DMS153 treated with DMSO at 0.1 percent for 48 hours (cell line): Measurements from ENCODE around the gene FAM229A.
A peak's percentile ranks its signal among the peaks of the same experiment; 100 is the strongest.

Source experiments
- DNase-seq: peaks from one replicate; lab custom pipeline; 2025; ENCODE audit not compliant: unreplicated experiment; lab: John Stamatoyannopoulos, UW

FAM229A gene

DNA sequence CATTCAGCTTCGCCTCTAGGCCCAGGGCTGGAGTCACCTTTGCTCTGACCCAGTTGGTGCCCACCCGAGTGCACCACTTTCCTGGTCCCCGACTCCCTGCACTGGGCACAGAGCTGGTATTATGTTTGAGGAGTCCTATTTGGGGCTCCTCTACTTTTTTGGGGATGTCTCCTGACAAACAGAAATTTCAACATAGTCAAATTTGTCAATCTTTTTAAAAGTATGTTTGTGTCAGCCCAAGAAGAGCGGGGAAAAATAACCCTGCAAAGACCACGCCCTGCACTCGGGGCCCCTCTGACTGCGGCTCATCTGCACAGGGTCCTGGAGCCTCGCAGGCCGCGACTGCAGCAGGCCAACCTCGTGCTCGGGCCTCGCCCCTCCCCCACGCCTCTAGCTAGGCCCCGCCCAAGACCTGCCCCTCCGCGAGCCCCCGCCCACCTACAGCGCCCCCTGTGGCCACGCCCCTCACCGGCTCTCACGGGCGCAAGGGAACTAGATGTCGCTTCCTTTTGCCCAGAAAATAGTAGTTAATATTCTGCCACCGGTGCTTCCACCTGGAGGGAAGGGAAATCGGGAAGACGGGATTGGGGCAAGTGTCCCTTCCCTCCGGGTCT, 11.4 kb downstream of the FAM229A start:
- peak; percentile 99 for DNase-seq

GRCh38 chr1:32349211-32349708, 13.0 kb downstream of the FAM229A start:
- DNase-seq: no peak

- no peak for DNase-seq
These were observed 15.6 kb downstream of the FAM229A start for GRCh38 chr1:32346532-32347157.

- DNase-seq: peak; percentile 47
These were observed 16.9 kb downstream of the FAM229A start for GRCh38 chr1:32345289-32345827.

DNA sequence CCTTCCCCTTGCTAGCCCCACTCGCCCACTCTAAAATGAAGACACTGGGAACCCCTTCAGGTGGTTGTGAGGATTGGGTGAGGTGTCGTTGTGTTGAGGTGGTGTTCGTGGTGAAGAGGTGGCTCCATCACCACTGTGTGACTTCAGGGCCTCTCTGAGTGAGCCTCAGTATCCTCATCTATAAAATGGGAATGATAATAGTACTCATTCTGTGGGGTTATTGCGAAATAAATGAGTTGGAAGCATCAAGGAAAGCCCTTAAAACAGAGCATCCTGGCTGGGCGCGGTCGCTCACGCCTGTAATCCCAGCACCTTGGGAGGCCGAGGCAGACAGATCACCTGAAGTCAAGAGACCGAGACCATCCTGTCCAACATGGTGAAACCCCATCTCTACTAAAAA, 19.6 kb downstream of the FAM229A start:
- DNase-seq: no peak

DNA sequence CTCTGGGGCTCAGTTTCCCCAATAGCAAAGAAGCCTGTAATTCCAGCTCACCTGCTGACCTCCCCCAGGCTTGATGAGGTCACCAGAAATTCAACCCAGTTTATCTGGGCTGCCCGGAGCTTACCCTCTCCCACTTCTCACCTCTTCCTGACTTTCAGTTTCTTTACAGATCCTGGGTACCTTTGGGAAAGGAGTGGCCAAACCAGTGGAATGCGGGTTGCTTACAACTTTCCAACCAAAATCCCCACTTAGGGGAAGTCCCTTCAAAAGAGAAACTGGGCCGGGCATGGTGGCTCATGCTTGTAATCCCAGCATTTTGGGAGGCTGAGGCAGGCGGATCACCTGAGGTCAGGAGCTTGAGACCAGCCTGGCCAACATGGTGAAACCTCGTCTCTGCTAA, 20.3 kb downstream of the FAM229A start:
- DNase-seq: no peak

DNA sequence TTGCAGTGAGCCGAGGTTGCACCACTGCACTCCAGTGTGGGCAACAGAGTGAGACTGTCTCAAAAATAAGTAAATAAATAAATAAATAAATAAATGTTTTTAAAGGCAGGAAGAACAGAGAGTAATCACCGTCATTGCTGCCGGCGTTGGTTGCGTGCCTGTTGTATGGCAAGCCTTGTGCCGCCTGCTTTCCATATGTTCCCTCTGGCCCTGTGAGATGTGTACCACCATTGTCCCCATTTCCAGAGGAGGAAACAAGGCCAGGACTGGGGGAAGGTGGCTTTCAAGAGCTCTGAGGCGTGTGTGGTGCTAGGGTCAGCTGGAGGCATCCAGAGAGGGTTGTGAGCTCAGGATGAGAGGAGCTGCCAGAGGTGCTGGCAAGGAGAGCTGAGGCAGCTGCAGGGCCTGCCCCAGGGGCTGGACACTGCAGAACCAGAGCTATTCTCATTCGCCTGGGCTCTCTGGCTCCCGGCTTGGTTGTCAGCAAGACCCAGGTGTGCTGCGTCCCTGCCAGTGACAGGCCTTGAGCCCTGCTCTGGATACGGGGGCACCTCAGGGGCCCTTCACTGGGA, 21.0 kb downstream of the FAM229A start:
- DNase-seq: no peak

- no peak for DNase-seq
These were observed 22.8 kb downstream of the FAM229A start for GRCh38 chr1:32339363-32339978.

DNA sequence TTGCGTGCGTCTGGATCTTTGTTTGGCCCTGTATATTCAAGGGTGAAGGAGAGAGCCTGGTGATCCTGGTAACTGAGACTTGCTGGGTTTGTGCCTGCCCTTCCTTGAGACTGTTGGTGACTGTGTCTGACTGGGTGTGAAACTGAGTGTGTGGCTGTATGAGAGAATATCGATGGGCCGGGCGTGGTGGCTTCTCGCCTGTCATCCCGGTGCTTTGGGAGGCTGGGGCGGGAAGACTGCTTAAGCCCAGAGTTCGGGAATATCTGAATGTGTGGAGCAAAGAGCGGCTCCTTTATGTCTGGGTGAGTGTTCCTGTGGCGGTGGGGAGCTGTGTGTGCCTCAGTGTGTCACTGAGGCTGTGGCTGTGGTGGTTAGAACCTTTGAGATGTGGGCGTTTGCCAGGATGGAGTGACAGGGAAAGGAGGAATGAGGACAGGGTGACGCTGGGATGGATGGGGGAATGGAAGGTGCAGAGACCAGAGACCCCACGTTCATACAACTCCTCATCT, 23.6 kb downstream of the FAM229A start:
- no peak for DNase-seq

- no peak for DNase-seq
These were observed 24.2 kb downstream of the FAM229A start for GRCh38 chr1:32337855-32338636.

GRCh38 chr1:32336963-32337675, 25.2 kb downstream of the FAM229A start:
- DNase-seq: no peak

GRCh38 chr1:32336591-32336932, 25.7 kb downstream of the FAM229A start:
- no peak for DNase-seq

- DNase-seq: peak; percentile 85
These were observed 26.3 kb downstream of the FAM229A start, which contains the start of gene MARCKSL1 for GRCh38 chr1:32335790-32336590. Gene MARCKSL1, minus strand, starts transcription at chr1:32336233. Its CDS starts 200 bp downstream, at chr1:32336033.

- no peak for DNase-seq
These were observed 26.8 kb downstream of the FAM229A start for GRCh38 chr1:32335535-32335789.

GRCh38 chr1:32334864-32335534, 27.3 kb downstream of the FAM229A start:
- peak; percentile 69 for DNase-seq

DNA sequence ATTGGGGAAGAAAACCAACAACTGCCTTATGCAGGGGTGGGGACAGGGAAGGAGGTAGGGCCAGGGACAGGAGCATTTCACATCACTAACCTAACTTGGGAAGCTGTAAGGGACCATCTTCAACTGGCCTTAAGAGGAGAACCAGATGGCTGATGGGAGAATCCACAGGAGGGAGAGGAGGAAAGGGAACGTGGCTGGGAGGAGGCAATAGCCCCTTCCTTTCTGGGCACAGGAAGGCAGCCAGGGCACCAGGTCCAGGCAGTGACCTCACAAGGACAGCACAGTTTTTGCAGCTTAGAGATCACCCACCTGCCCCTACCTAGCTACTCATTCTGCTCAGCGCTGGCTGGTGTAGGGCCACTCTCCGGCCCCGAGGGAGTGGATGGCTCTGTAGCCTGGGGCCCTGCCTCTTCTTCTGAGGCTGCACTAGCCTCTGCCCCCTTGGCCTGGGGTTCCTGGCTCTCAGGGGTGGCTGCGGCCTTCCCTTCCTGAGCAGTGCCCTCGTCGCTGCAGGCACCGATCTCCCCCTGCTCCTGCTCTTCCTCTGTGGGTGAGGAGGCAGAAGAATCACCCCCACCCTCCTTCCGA, 27.9 kb downstream of the FAM229A start:
- DNase-seq: no peak

DNA sequence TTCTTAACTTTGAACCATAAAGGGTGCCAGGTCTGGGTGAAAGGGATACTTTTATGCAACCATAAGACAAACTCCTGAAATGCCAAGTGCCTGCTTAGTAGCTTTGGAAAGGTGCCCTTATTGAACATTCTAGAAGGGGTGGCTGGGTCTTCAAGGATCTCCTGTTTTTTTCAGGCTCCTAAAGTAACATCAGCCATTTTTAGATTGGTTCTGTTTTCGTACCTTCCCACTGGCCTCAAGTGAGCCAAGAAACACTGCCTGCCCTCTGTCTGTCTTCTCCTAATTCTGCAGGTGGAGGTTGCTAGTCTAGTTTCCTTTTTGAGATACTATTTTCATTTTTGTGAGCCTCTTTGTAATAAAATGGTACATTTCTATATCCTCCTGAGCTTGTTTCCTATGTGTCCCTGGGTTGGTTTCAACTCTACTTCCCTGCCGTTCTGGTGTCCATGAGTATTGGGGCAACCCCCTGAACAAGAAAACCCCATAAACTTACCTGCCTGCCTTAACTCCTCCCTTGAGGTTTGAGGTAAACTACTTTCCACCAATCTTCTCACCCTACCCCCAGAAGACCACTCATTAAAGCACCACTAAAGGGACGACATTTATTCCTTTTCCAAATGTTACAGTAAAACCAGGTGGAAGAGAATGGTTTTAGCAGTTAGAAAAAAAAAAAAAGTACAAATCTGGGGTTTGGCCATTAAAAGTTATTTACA, 28.9 kb downstream of the FAM229A start:
- no peak for DNase-seq
